Measurements from ENCODE around the gene KLHL12.

The KLHL12 gene

DNA sequence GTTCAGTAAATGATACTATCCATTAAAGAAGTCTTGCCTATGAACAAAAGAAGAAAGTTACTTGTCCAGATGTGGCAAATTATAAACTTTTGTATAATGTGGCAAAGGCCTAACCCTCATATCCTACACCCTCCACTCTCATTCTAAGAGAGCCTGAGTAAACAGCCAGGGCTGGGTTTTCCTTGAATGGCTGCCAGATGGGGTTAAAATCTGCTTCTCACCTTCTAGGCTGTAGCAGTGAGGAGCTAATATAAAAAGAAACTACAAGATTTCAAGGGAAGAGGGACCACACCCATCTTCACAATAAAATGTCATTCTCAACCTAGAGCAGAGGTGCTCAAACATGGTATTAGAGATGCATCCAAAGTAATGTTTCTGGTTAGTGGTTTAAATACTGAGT is 47.0 kb downstream of the KLHL12 start:
- DNase-seq, result no peak

DNA sequence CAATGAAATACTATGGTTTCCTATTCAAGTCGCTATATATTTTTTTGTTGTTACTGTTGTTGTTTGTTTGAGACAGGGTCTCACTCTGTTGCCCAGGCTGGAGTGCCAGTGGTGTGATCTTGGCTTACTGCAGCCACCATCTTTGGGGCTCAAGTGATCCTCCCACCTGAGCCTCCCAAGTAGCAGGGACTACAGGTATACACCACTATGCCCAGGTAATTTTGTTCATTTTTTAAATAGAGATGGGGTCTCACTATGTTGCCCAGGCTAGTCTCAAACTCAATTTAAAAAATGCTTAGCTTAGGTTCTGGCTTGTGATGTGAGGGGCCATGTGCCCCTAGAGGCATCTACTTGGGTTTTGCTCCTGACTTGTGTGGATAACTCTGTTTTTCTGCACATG is 47.9 kb downstream of the KLHL12 start:
- DNase-seq, result no peak

DNA sequence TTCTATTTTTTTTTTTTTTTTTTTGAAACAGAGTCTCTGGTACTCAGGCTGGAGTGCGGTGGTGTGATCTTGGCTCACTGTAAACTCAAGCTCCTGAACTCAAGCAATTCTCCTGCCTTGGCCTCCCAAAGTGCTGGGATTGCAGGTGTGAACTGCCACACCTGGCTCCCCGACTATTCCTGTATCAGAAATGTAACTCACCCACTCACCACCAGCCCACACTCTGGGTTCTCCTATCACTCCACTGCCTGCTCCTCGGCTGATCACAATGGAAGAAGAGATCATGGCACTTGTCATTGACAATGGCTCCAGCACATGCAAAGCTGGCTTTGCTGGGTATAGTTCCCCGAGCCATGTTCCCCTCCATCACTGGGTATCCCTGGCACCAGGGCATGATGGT is 54.0 kb downstream of the KLHL12 start:
- no peak for DNase-seq

DNA sequence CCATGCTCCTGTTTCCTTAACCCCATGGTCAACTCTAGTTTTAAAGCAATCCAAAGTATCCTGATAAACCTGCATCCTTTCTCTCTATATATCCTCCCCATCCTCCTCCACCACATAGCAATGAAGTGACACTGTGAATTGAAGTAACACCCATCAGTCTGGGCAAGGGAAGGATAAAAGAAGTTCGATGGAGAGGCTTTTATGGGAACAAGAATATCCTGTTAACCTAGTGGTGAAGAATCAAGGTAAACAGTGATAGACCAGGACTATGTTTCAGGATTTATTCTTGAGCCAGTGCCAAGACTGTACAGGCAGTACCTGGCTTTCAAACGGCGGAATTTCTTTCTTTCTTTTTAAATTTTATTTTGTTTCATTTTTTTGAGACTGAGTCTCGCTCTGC is 55.7 kb downstream of the KLHL12 start:
- DNase-seq, result no peak

DNA sequence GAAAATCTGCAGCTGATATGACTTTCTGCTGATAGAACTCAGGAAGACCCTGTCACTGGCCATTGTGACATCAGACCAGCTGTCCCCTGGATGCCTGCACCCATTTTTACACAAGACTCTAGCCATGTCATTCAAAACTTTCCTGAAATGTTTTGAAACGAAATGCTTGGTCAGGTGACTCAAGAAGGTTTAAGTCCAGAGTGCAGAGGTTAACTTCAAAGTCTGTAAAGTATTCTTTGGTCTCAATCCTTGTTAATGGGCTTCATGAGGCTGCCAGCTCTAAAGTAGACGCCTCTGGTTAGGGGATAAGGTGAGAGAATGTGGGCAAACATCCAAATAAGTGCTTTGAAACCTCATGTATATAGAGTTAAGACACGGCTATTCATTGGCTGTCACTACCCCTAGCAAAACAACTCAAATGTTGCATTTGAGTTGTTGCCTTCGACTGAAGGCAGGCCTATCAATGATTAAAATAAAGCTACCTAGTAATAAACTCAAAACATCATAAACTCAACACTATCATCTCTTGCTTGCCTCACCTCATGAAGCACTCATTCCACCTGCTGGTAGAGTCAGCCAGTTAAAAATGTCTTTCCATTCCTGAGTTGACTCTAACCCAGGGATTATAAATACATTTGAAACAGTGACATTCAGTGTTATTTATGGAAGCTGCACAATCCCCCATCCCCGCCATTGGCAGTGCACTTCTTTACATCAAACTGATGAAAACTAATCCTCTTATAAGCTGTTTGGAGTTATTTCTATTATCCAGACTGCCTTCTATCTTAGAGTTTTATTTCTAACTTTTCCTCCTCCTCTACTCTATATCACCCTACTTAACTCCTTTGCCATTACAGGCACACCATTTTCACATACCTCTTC is 64.1 kb downstream of the KLHL12 start:
- no peak for DNase-seq

DNA sequence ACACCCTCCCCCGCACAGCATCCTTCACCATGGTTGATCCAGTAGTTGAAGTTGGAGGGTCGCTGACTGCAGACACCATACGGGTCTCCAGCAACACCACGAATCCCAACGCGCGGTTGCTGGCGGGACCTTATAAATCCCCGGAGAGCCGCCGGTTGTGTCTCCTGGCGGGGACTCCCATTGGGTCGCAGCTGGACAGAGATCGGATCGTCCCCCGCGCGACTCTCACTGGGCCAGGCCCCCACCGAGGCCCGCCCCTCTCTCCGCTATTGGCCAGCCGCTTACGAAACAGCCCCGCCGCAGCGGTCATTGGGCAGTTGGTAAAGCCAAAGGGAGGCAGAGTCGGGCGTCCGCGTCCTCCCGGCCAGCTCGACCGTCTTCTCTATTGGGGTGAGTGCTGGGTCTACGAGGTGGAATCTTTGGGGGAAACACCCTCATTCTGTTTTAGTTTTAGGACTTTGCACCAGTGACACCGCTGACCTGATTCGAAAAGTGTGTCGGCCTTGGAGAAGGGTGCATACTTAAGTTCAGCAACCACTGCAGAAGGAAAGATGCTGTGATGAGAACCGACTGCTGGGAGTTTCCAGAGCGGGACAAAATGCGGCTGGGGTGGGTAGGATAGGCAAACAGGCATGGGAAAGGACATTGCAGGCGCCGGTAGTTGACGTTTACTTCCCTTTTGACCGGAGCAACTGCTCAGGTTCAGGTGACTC is 65.5 kb downstream of the KLHL12 start:
- DNase-seq, result peak; percentile 5

DNA sequence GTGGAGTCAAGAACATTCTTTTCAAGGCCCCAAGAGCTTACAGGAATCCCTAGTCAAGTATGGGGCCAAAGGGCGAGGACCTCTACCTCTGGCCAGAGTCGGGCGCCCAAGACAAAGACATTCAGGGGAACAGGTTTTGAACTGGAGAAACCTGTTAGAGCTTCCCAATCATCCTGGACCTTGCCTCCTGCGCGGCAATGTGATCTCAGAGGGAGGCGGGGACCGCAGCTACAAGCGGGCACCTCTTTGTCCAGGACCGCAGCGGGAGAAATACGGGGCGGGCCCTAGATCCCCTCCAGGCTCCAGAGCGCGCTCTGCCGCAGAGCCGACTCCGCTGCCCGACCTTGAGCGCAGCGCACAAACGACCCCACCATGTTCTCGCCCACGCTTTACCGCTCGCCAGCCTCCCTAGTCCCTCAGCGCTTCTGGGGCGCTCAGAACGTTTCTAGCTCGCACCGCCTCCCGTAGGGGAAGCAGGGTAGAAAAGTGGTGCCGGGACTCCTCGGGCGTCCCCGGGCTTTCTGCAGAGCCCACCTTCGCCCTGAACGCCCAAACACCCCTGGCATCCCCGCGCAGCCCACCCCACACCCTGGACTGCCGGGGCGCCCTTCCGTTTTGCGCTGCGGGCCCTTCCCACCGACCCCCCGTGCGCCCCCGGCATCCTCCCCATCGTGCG is 66.2 kb downstream of the KLHL12 start:
- no peak for DNase-seq

DNA sequence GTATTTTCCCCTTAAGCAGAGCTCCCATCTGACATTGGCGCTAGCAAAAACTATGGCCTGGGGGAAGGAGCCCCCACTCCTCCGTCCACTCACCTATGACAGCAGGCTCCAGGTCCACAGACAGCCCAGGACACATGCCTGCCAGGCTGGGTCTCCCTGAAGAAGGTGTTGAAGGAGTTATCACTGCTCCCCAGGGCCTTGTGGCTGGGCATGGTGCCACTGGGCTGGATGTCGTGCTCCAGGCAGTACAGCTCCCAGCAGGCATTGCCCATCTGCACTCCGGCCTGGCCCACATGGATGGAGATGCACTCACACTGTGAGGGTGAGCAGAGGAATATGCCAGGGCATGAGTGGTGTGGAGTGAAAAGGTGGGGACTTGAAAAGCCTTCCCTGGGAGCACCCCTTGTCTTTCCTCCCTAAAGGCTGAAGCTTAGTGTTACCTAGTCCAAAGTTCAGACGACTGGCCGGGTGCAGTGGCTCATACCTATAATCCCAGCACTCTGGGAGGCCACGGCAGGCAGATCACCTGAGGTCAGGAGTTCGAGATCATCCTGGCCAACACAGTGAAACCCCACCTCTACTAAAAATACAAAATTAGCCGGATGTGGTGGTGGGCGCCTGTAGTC is 68.1 kb downstream of the KLHL12 start:
- DNase-seq, result no peak

DNA sequence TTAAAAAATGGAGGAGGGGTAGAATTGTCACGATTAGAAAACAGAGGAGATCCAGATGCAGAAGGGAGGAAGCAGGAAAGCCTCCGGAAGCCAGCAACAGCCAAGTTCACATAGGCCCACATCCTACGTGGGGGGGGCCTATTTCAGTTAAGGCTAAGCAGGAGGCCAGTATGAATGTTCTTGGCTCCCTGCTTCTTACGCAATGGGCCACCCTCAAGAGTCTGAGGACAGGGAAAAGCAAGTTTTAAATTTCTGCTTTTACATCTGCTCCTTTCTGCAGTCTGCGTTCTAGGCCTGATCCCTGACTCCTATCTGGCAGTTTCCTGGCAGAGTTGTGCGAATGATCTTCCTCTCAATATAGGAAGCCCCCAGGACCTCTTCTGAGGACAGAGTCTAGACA is 68.7 kb downstream of the KLHL12 start:
- DNase-seq, result peak; percentile 61

DNA sequence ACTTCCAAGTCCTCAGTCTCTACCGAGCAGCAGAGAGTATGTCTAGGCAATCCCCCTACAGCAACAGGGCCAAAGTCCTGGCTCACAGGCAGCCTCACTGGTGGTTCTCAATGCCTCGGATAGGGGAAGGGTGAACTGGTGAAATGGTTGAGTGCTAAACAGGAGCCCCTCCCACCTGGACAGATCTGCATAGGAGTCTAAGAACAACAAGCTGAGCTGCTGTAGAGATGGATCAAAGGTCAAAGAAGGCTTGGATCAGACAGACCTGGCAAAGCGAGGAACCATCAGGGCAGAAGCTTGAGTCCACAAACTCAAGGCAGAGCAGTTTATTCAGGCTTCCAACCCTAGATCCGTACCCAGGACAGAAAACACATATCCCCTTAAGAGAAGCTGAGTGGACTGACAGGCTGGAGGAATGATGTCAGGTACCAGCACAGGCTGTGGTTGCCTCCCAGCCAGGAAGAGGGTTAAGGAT is 69.9 kb downstream of the KLHL12 start:
- DNase-seq, result no peak

DNA sequence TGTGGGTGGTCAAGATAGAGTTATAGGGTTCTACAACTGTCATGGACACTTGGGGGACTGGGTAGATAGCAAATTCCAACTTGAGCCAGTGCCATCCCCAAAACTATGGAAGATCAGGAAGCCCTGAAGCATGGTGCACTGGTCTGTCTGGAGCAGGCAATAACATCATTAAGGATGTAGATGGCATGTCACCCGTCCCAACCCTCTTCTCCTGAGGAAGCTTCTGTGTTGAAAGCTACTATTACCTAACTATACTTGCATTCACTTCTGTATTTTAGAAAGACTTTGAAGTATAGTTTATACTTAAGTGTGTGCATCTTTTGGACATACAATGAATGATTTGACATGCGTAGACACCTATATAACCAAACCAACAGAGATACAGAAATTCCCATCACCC is 71.0 kb downstream of the KLHL12 start:
- no peak for DNase-seq

DNA sequence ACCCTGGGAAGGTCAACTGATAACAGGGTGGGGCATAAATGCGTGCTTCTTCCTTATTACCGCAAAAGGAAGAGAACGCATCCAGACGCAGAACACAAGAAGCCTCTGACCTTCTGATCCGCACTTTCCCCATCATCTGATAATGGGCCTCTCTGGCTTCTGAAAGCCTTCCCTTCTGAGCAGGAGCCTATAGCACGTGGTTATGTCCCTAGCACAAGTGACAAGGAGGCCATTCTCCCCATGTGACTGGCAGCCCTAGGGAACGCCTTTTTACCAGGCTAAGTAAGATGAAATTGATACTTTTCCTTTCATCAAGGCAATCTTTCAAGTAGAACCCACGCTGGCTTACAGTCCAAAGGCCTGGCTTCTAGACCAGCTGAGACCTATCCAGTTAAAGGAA is 72.2 kb downstream of the KLHL12 start:
- no peak for DNase-seq

DNA sequence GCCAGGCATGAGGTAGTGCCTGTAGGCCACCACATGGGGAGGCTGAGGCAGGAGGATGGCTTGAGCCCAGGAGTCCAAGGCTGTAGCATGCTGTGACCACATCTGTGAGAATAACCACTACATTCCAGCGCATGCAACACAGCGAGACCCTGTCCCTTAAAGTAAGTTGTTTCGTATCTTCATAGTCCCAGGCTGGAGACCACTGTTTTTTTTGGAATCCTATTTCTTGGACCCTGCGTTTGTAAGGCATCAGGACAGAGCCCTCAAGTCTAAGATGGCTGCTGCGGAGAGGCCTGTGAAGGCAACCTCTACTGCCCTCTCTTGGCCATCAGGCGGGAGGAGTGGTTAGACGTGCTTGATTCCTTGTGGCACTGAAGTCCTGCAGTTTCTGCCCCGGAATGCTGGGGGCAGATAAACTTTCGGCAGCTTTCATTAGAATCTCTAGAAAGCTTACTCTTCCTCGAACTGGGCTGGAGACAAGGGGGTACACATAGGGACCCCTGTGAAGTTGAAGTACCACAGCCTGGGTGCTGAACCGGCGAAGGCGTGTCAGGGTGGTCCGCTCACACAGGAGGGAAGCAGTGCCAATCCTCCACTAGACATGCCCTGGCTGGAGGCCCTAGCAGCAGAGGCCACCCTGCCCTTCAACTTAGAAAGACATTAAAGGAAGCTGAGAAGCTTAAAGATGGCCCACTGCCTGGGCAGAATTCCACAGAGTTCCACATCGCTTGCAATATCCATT is 74.7 kb downstream of the KLHL12 start:
- DNase-seq, result peak; percentile 36

DNA sequence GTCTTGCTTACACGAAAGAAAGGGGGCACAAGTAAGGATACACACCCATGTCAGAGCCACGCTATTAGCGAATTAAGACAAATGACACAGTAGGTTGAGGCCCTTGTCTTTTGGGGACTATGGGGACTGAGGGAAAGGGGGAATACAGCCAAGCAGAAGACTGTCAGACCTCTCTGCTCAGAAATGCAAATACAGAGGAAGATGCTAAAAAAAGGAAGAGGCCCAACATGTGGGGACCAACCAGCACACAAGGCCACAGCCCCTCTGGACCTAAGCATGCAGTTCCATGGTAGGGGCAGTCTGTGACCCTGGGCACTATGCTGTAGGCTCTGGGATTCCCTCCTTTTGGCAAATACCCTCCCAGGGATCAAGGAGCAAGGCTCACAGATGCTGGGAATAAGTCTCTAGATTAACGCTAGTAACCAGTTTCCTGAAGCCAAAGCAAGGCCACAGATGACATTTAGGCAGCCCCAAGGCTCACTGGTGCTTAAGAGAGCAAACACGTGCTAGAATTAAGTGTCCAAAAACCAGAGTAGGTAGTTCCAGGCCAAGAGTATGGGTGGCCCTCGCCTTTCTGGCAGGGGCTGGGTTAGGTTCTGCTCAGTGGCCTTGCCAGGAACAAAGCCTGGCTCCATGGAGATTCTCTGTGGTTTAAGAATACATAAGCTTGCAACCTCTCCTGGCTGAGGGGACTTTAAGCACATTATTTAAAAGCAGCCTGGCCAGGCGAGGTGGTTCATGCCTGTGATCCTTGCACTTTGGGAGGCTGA is 76.3 kb downstream of the KLHL12 start:
- no peak for DNase-seq

DNA sequence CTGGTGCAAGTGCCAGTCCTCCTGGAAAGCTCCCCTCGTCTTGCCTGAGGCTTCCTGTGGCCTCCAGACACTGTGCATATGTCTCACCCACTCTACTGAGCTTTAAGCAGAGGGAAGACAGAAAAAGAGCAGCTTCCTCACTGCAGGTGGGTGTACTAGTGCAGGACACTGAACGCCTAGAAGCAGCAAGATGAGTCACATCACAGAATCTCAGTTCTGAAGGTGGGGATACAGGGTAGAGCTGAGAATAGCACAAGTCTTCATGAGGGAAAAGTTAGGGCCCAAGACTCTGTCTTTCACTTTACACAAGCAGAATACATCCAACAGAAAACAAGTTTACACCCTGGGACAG is 78.9 kb downstream of the KLHL12 start:
- DNase-seq, result no peak

DNA sequence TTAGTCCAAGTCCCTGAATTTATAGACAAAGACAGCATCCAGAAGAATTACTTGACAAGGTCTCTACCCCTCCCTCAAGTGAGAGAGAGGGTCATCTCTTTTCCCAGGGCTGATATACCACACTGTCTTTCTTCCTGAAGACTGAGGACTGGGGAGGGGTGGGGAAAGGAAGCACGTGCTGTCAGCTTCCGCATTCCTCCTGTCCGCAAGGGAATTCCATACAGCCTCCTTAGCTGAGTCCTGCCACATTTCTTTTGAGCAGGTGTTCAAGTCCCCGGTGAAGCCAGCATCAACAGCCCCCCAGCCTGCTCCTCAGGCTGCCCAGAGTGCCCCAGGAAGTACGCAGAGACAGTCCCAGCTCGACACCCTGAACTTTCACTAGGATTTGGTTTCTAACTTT is 82.1 kb downstream of the KLHL12 start:
- no peak for DNase-seq

DNA sequence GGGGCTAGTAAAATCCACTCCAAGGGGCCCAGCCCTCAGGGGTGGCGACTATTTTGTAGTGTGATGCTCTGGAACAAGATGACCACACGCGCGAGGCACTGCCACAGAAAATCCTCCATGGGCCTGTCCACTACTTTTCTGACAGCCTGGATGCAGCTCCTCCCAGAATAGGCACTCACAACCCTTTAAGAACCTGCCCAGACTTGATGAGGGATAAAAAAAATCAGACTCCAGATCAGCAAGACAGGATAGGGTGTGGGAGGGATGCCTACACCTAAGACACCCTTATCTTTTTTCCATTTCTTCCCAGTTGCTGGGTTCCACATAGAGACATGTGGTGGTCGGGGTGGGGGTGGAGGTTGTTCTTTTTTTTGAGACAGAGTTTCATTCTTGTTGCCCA is 82.8 kb downstream of the KLHL12 start:
- no peak for DNase-seq

DNA sequence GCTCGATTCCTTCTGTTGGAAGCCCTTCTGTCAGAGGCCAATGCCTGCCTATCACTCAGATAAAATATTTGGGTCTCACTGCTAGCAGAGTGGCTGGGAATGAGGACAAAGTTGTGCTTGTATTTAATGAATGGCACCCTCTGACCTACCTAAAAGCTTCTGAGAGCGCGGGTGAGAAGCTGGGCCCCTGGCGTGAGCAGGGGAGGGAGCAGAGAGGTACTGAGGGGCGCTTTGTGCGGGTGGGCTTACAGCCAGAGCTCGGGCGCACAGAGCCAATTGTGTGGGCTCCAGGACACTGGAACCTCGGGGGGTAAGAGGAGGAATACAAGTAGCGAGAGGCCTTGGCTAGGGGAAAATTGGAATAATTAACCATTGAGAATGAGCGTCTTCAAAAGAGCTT is 84.0 kb downstream of the KLHL12 start:
- DNase-seq, result no peak

All from GF-D8 (cell line).